GM10266 (cell line): ENCODE measurements around the gene TMEM185A.
"Not testable (repeated sequence)": the region's sequence is repeated elsewhere in the genome, so short reads cannot be mapped to it uniquely, and the experiment has no call there.

Experiments
- DNase-seq: peaks from one replicate; pipeline ENCODE4 v3.0.0; 2012; ENCODE audit errors: extremely low spot score
- CTCF ChIP-seq: IDR thresholded peaks from 2 replicates; pipeline ENCODE4 v1.5.1; 2012; ENCODE audit warnings: mild to moderate bottlenecking, low read depth; ENCODE audit not compliant: control insufficient read depth, insufficient read depth; ENCODE audit errors: missing control alignments

Gene TMEM185A

DNA sequence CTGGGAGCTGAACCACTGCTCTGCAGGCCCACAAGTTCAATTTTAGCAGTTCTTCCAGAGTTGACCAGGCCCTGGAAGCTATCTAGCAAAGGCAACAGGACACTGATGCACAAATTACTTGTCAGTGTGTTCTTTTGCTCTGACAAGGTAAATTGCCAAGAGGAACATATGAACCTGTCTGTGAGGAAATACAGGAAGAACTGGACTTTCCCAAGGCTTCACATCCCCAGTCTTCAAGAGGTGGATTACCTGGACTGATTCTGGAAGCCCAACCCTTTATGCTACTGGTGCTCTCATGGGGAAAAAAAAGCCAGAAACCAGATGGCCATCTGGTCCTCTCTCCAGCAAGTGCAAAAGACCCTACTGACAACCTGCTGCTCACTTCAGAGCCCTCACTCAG lies 1.9 kb upstream of the TMEM185A start:
- no peak for TF ChIP-seq CTCF
- no peak for DNase-seq

DNA sequence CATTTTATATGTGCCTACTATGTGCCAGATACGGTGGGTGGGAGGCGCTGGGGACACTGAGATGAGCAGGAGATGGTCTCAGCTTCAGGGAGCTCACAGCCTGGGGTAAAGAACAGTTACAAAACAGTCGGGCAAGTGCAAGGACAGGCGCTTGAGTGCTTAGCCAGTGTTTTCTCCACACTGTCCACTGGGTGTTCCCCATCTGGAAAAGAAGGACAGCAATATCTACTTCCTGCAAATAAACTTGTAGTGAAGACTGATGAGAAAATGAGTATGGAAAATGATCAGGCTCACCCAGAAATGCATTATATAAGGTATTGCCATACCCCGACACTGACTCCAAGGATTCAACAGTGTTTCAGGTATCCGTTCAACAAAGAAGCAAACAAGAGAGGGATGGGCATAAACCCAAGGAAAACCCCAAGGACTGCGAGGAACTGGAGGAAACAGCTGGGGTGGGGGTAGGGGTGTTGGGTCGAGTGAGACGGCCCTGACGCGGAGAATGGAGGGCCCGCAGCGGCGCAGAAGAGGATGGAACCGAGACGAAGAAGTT lies 835 bp downstream of the TMEM185A start:
- TF ChIP-seq CTCF = no peak
- no peak for DNase-seq

DNA sequence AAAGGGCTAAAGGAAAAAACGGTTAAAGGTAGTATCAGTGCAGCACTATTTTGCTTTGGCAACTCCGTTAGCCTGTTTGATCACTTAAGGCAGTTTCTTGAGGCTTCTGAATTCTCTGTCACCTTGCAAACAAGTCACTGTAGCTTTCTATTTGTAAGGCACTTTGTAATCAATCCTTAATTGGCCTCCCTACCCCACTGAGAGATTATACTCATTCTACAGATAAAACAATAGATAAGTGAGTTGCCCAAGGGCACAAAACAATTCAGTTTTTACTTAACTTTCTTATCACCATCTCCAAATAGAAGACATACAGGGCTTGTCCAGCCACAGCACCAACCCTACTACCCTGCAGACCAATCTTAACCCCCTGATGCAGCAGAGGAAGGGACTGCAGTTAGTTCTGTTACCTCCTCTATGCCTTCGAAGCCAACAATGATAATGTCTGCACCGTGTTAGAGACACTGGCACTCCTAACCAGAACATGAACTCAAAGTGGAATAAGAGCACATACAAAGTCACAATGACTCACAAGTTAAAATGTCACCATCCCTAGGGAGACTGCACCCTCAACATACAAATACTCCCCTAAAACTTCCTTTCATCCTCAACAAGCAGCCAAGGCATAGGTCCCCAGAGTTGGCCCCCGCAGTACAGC lies 1.7 kb downstream of the TMEM185A start:
- DNase-seq = no peak
- TF ChIP-seq CTCF = no peak

DNA sequence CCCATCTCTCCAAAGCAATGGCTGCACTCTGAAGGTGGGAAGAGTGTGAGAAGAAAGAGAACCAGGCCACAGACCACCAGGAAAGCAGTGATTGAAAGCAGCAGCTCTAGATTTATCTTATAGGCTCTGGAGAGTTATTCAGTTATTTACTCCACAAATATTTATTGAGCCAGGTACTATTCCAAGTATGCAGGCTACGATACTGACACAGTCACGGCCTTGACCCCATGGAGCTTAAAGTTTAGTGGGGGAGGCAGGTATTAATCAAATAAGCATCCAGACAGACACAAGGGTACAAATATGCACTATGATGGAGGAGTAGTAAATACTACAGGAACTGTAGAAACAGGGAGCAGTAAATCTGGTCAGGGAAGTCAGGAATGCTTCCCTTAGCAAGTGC lies 2.8 kb downstream of the TMEM185A start:
- TF ChIP-seq CTCF = no peak
- DNase-seq = no peak

- DNase-seq = no peak
- no peak for TF ChIP-seq CTCF
These were observed 3.3 kb downstream of the TMEM185A start for GRCh38 chrX:149628280-149628679.

DNA sequence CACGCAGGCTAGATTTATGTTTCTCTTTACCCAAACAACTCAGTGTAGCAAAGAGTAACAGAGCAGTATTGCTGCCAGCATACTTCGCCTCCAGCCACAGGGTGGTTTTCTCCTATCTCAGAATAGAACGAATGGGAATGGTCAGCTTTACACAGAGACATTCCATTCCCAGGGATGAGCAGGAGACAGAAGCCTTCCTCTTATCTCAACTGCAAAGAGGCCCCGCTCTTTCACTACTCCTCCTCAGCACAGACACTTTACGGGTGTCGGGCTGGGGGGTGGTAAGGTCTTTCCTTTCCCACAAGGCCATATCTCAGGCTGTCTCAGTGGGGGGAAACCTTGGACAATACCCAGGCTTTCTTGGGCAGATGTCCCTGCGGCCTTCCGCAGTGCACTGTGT lies 4.8 kb downstream of the TMEM185A start:
- not testable (repeated sequence) for DNase-seq

- not testable (repeated sequence) for DNase-seq
These were observed 11.9 kb downstream of the TMEM185A start for GRCh38 chrX:149619662-149620061.

- no peak for DNase-seq
- no peak for TF ChIP-seq CTCF
These were observed 12.7 kb downstream of the TMEM185A start for GRCh38 chrX:149618871-149619270.
